ENCODE measurements around the gene NCK1. TPM values are rescaled to one million over a fixed set of nuclear protein-coding genes. Genes with fewer than 3 reads are reported as not detected.

The NCK1 gene
- total and polyA plus RNA-seq, 12 donors = 7.6 to 31.8 (median 21.0) TPM

DNA sequence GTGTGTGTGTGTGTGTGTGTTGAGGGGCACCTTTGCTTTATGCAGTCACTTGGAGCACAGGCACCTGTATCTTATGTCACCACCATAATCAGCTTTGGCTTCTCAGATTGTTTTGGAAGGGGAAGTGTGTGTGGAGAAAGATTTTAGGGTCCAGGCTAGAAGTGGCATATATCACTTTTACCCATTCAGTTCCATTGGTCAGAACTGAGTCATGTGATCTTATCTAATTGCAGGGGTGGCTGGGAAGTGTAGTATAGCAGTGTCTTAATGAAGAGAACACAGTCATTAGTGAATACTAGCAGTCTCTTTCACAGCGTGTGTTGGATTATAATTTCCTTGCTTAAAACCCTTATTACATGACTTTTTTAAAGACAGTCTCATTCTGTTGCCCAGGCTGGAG lies 20.6 kb downstream of the NCK1 start:
- H3K36me3 ChIP-seq = no peaks in the 10 kb centered on the region
- H3K27me3 ChIP-seq = no peaks in the 10 kb centered on the region
- no peak overlapping the region for H3K4me3 ChIP-seq
- H3K4me1 ChIP-seq = peaks cover 0 to 37% (median 7%) of the 10 kb centered on the region in 9 donors
- 85 to 86% methylated on average over 1 of the region's 1 CpG for WGBS, 2 donors
- TF ChIP-seq CTCF (IDR thresholded peaks at IDR 0.05) = no peak
- intact Hi-C loops (cut with DNase I) = no loop called here
- peaks cover 0 to 7% (median 0%) of the 10 kb centered on the region in 11 donors for H3K9me3 ChIP-seq
- no peak overlapping the region for H3K27ac ChIP-seq
- DNase-seq (no peak), ATAC-seq (no peak)

- WGBS, 2 donors = 88 to 94% methylated on average over 9 of the region's 9 CpGs
- no peak for ATAC-seq
Measured at GRCh38 chr3:136883967-136884720, 22.1 kb downstream of the NCK1 start.

GRCh38 chr3:136885357-136886213 lies 23.6 kb downstream of the NCK1 start:
- Histone ChIP-seq H3K4me3 (no peak overlapping the region), H3K4me1 (peaks cover 0 to 30% (median 7%) of the 10 kb centered on the region in 9 donors), H3K9me3 (peaks cover 0 to 5% (median 0%) of the 10 kb centered on the region in 11 donors), H3K27ac (peak overlapping the region in 1 of 10 donors; percentile 71), H3K36me3 (peaks cover 0 to 5% (median 0%) of the 10 kb centered on the region in 9 donors), H3K27me3 (no peaks in the 10 kb centered on the region)
- intact Hi-C loops (cut with DNase I) = no loop called here
- WGBS, 2 donors = 76 to 85% methylated on average over 5 of the region's 5 CpGs
- ATAC-seq (no peak), DNase-seq (no peak)
- TF ChIP-seq CTCF (IDR thresholded peaks at IDR 0.05) = no peak

More at GRCh38 chr3:136883967-136884720, 22.1 kb downstream of the NCK1 start:
- Histone ChIP-seq H3K27ac (peak overlapping the region in 1 of 10 donors; percentile 11), H3K4me3 (no peak overlapping the region), H3K27me3 (no peaks in the 10 kb centered on the region), H3K4me1 (peaks cover 0 to 30% (median 7%) of the 10 kb centered on the region in 9 donors), H3K36me3 (peaks cover 0 to 2% (median 0%) of the 10 kb centered on the region in 9 donors), H3K9me3 (peaks cover 0 to 6% (median 0%) of the 10 kb centered on the region in 11 donors)
- intact Hi-C loops (cut with DNase I) = no loop called here
- no peak for DNase-seq
- TF ChIP-seq CTCF (IDR thresholded peaks at IDR 0.05) = no peak

- Histone ChIP-seq H3K27ac (no peak overlapping the region), H3K36me3 (peaks cover 0 to 10% (median 0%) of the 10 kb centered on the region in 9 donors), H3K4me1 (peaks cover 0 to 37% (median 21%) of the 10 kb centered on the region in 9 donors), H3K27me3 (no peaks in the 10 kb centered on the region), H3K9me3 (peaks cover 0 to 23% (median 0%) of the 10 kb centered on the region in 11 donors), H3K4me3 (no peak overlapping the region)
- DNase-seq (no peak), ATAC-seq (peak in 1 of 8 donors; percentile 55)
- no peak for TF ChIP-seq CTCF (IDR thresholded peaks at IDR 0.05)
- 84 to 86% methylated on average over 24 of the region's 24 CpGs for WGBS, 2 donors
- intact Hi-C loops (cut with DNase I) = no loop called here
Measured at GRCh38 chr3:136889947-136890346, 27.9 kb downstream of the NCK1 start.

Data from heart right ventricle (tissue), 16 donors.